ENCODE results near the gene FRMPD4.

The FRMPD4 gene

GRCh38 chrX:12138361-12139313 is at the start of gene FRMPD4:
Gene FRMPD4 (plus strand): TSS chrX:12138473. CDS start chrX:12138972, 499 bp downstream.
- TF ChIP-seq CTCF (conservative IDR thresholded peaks at IDR 0.05; ENCODE audit: low read depth, low read length) = no peak
- peak within 1 kb of the TSS; percentile 49 for H3K4me3 ChIP-seq (ENCODE audit: low read length)
- no peak for DNase-seq (ENCODE audit: low read depth)

GRCh38 chrX:12089740-12090139 is 48.5 kb upstream of the FRMPD4 start:
- H3K4me3 ChIP-seq (ENCODE audit: low read length) = no peak overlapping the region
- TF ChIP-seq CTCF (conservative IDR thresholded peaks at IDR 0.05; ENCODE audit: low read depth, low read length) = no peak
- no peak for DNase-seq (ENCODE audit: low read depth)

- no peak overlapping the region for H3K4me3 ChIP-seq (ENCODE audit: low read length)
- DNase-seq (ENCODE audit: low read depth) = no peak
- TF ChIP-seq CTCF (conservative IDR thresholded peaks at IDR 0.05; ENCODE audit: low read depth, low read length) = no peak
Measured at GRCh38 chrX:12113321-12113720, 25.0 kb upstream of the FRMPD4 start.

- peak; percentile 33 for TF ChIP-seq CTCF (conservative IDR thresholded peaks at IDR 0.05; ENCODE audit: low read depth, low read length)
- DNase-seq (ENCODE audit: low read depth) = no peak
- no peak overlapping the region for H3K4me3 ChIP-seq (ENCODE audit: low read length)
Measured at GRCh38 chrX:12115377-12115776, 22.9 kb upstream of the FRMPD4 start.

GRCh38 chrX:12118134-12118533 is 20.1 kb upstream of the FRMPD4 start:
- no peak overlapping the region for H3K4me3 ChIP-seq (ENCODE audit: low read length)
- no peak for DNase-seq (ENCODE audit: low read depth)
- no peak for TF ChIP-seq CTCF (conservative IDR thresholded peaks at IDR 0.05; ENCODE audit: low read depth, low read length)

GRCh38 chrX:12128017-12128416 is 10.3 kb upstream of the FRMPD4 start:
- no peak overlapping the region for H3K4me3 ChIP-seq (ENCODE audit: low read length)
- TF ChIP-seq CTCF (conservative IDR thresholded peaks at IDR 0.05; ENCODE audit: low read depth, low read length) = no peak
- no peak for DNase-seq (ENCODE audit: low read depth)

- TF ChIP-seq CTCF (conservative IDR thresholded peaks at IDR 0.05; ENCODE audit: low read depth, low read length) = no peak
- DNase-seq (ENCODE audit: low read depth) = no peak
- peak overlapping the region; percentile 49 for H3K4me3 ChIP-seq (ENCODE audit: low read length)
Measured at GRCh38 chrX:12137951-12138360, 317 bp upstream of the FRMPD4 start.

All from retinal pigment epithelial cell (primary cell).